OCI-LY3 (cell line): ENCODE data around the gene ITGA11.

Experiments used
- CTCF ChIP-seq: fragments of 200-600, 300-600 bp; sonication (generic); IDR thresholded peaks from 2 replicates; pipeline ENCODE4 v1.5.1; 2014; ENCODE audit warnings: antibody characterized with exemption, low read length, low read depth
- EZH2phosphoT487 ChIP-seq: fragments of 200-600 bp; shearing (Covaris generic); IDR thresholded peaks from 2 replicates; pipeline ENCODE4 v1.6.1; 2018; ENCODE audit warnings: antibody characterized with exemption, mixed run types, low read depth

- no peak for TF ChIP-seq CTCF
- no peak for TF ChIP-seq EZH2phosphoT487
These were observed 131.6 kb downstream of the ITGA11 start for GRCh38 chr15:68300115-68300940.
